ENCODE measurements around the gene ATG16L1.
"Not testable (repeated sequence)": the region's sequence is repeated elsewhere in the genome, so short reads cannot be mapped to it uniquely, and the experiment has no call there.

Gene ATG16L1

DNA sequence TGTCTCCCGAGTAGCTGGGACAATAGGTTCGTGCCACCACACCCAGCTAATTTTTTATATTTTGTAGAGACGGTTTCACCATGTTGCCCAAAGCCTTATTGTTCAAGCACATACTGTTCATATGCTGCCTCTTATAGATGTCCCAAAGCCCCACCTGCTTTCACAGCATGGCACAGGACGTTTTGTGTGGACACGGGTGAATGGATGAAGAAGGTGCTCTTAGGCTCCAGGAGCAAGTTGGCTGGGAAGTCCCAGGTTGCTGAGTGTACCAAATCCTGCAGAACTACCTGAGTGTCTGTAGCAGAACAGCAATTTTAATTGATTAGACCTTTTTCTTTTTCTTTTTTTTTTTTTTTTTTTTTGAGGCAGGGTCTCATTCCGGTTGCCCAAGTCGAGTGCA, 45.6 kb downstream of the ATG16L1 start:
- no peak for DNase-seq

DNA sequence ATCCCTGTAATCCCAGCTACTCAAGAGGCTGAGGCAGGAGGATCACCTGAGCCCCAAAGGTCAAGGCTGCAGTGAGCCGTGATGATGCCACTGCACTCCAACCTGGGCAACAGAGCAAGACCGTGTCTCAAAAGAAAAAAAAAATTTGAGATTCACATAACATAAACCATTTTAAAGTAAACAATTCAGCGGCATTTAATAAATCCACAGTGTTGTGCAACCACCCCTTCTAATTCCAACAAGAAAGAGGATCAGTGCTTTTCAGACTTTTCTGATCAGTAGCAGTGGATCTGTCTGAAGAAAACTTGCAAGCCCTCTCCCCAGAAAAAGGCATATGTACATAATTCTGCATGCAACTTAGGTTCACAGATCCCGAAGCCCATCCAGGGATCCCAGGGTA, 48.9 kb downstream of the ATG16L1 start:
- DNase-seq: no peak

DNA sequence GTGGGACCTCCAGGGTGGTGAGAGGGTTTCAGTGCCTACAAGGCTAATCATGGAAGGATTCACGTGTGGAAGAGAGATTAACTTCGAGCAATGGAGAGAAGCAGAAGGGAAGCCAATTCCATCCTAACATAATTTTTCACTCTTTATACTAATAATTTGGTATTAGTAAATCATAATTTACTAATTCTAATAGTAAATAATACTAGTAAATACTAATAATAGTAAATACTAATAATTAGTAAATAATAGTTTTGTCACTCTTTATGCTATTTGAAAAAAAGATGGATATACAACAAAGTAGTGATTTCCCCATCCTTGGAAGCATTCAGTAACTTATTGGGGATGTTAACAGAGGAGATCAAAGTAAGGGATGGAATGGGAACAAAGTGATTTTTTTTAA, 49.8 kb downstream of the ATG16L1 start:
- no peak for DNase-seq

DNA sequence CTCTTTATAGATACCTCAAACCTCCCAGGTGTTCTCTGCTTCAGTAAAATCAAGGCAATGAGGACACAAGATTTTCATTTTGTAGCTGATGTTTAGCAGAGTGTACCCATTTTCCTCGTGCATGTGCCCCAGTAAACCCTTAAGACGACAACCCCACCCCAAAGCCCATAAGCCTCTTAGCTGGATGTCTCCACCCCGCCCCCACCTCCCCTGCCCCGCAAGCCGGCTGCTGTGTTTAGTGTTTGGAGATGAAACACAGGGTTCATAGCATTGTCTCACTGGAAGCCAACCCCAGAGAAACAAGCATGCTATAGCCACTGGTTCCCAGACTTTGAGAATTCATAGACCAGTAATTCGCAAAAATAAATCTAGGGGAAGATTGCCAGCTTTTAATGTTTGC, 50.3 kb downstream of the ATG16L1 start:
- no peak for DNase-seq

DNA sequence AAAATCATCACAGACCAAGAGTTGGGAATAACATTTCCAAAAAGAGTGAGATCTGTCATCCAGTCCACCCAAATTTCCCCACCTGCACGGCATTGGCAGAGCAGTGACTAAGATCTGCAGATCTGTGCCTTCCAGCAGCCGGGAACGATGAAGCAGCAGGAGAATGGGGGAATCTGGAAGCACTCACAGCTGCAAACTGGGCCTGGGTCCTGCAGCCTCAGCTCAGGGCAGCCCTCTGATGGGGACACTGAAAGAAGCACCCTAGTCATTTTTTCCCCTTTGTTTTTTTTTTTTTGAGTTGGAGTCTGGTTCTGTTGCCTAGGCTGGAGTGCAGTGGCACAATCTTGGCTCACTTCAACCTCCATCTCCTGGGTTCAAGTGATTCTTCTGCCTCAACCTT, 51.8 kb downstream of the ATG16L1 start:
- DNase-seq: no peak

DNA sequence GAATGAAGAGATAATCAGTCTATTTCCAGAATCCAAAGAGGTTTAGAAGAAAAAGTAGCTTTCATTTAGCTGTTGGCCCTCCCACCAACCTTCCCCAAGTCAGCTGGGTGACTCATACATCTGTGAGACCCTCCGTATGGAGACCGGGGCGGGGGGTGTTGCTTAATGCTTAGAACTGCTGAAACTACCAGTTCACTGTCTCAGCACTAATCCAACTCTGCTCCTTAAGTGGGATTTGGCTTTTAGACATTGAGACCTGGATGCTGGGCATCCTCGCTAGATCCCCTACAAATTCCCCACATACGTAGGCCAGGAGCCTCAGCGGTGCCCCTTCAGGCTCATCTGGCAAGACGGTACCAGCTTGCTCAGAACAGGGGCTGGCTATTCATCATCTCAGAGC, 56.1 kb downstream of the ATG16L1 start, which contains the start of gene SAG:
SAG (plus strand) TSS at position 252 of the 400 bp plus-strand sequence. CDS start 1,374 bp downstream, outside the sequence.
- no peak for DNase-seq

DNA sequence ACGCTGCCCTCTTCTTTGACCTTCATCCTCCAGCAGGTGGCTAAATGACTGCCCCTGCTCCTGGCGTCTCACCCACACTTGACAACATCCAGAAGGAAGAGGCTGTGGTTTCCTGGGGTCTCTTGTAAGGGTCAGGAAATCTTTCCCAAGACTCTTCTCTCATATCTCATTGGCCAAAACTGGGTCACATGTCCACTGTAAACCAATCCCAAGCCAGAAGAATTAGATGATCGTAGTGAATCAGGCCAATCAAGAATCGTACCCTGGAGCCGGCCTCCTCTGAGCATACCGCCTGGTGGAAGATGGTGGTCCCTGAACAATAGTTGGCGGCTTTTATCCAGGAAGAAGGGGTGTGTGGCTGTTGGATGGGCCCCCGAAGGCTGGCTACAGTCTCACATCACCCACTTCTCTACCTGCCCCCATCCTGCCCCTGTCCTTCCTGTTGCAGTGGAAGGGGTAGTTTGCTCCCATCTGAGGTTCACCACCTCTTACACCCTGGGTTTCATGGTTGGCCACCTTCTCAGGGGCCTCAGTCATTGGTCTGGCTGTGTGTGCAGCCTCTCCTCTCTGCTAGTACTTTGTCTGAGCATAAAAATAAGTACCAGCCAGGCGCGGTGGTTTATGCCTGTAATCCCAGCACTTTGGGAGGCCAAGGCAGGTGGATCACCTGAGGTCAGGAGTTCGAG, 59.9 kb downstream of the ATG16L1 start:
- DNase-seq: no peak

DNA sequence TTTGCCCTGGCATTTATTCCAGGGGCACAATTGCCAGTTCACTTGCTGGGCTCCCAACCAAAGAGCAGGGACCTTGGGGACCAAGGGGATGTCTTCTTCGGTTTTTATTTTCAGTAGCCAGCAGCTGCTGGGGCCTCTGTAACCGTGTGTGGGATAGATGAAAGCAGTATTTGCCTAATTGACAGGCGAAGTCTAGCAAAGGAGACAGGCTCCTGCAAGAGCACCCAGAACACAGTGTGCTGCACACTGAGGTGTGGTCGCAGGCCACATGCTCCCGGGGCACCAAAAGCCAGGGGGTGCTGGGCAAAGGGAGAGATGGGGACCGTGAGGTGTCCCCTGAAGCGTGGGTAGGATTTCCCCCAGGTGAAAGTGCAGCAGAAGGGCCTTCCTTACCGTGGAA, 61.4 kb downstream of the ATG16L1 start:
- DNase-seq: no peak

DNA sequence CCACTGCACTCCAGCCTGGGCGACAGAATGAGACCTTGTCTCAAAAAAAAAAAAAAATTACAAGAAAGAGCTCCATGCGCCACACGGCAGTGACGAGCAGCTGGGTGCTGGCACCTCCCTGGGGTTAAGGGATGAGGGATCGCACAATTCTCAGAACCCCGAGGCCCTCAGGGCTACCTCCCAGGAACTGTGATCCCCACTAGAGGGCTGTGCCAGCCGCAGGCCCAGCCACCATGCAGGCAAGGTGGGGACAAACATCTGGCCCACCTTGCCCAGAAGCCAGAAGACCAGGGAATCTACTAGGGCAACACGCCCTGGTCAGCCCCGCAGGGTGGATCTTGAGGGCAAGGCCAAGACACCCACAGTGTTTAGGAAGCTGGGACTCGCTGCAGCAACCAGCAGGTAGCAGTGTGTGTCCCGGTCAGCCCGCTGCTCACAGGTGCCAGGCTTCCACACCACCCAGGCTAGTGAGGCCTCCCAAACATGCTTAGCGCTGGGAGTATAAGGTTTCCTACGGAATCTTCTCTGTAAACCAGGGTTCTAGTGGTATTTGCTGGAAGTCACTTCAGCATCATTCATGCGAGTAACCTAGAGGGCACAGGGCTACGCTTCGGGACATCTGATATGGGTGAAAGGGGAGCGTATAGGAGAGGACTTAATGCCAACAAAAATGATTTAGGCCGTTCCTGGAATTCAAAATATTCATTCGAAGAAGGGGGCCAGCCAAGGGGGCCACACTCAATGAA, 62.9 kb downstream of the ATG16L1 start:
- no peak for DNase-seq

DNA sequence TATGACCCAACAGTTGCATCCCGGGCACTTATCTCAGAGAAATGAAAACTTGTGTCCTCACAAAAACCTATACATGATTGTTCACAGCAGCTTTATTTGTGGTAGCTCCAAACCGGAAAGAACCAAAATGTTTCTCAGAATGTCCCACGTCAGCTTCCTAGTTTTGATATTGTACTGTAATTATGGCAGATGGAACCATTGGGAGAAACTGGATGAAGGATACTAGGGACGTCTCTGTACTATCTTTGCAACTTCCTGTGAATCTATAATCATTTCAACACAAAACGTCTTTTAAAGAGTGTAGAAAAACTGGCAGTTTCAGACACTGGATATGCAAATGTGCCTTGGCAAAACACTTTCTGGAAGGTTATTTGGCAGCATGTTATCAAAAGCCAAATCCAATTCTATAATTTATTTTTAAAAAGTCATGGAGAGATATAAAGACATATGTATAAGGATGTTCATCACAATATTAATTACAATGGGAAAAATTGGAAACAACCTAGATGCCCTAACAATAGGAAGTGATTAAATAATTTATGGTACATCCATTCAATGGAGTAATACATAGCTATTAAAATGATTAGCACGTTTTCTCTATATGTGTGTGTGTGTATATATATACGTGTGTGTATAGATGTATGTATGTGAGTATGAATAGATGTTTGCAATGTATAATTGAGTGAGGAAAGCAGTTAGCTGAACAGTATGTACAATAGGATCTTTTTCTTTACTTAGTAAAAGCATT, 65.9 kb downstream of the ATG16L1 start:
- DNase-seq: no peak

DNA sequence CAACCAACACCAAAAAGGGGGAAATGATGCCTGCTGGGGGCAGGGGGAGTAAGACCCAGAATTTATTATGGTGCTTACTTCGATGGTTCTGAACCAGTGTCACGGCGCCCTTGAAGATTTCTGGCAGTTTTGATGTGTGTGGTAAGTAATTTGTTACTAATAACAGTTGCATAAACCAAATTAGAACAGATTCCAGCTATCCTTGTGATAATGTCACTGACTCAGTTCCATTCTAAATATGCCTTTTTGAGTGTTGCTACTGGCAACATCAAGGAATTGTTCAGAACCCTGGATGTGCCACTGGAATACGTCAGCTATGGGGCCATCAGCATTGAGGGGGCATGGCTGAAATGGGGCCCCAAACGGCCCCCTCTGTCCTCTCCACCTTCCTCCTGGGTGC, 67.8 kb downstream of the ATG16L1 start:
- no peak for DNase-seq

DNA sequence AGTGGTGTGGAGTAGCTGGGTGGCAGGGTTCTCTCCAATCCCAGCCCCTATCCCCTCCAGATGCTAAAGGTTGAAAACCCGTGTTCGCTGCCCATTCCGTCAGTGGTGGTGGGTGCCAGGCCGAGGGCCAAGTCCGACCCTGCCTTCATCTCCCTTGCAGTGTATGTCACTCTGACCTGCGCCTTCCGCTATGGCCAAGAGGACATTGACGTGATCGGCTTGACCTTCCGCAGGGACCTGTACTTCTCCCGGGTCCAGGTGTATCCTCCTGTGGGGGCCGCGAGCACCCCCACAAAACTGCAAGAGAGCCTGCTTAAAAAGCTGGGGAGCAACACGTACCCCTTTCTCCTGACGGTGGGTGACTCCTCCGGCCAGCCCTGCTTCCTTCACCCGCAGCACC, 69.0 kb downstream of the ATG16L1 start:
- no peak for DNase-seq

DNA sequence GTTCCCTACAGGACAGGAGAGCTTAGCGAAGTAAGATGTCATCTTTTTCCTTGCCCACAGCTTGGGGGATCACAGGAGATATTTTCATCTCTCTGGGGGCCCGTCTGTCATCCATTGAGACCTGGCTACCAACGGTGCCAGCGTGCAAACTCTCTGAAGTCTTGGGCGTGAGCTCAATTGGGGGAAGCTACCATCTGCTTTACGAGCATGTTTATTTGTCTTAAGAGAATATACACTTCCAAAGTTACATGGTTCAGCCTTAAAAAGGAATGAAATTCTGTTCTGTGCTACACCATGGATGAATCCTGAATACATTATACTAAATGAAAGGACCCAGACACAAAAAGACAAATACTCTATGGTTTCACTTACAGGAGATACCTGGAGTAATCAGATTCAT, 69.7 kb downstream of the ATG16L1 start:
- DNase-seq: no peak

DNA sequence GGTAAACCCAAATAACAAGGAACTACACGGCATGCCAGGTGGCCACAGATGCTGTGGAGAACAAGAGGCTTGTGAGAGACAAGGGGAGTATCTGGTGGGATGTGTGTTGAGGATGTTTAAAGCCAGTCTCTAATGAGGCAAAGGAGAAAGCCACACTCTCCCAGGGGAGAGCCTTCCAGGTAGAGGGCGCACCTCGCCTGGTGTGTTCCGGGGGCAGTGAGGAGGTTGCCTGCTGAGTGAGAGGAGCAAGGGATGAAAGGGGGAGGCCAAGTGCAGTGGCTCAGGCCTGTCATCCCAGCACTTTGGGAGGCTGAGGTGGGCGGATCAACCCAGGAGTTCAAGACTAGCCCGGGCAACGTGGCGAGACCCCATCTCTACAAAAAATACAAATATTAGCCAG, 72.4 kb downstream of the ATG16L1 start:
- no peak for DNase-seq

DNA sequence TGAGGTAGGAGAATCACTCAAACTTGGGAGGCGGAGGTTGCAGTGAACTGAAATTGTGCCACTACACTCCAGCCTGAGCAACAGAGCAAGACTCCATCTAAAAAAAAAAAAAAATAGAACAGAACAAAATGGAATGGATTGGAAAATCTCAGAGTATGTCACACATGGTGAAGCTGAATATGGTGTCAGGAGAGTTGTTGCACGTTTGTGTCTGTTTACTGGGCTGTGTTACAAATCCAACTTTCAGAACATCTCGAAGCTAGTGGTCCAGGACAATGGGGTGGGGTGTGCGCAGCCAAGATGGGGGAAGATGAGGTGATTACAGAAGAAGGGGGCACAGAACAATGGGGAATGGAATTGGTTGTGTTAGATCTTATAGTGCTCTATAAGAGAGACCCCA, 73.8 kb downstream of the ATG16L1 start:
- no peak for DNase-seq

DNA sequence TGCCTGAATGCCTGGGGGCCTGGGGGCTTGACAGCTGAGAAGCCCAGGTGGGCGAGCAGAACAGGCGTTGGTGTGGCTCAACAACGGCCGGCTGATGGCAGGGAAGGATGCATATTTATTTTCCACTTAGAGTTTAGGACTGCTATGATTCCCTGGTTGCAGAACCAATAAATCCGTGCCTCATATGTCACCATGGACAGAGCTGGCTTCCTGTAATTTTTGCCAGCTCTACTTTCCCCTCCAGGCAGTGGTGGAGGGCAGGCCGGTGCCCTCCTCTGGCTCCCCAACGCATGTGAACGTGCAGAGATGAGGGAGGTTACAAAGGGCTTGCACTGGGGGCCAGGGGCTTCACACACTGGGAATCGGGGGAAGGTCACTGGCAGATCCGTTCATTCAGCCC, 74.3 kb downstream of the ATG16L1 start:
- no peak for DNase-seq

DNA sequence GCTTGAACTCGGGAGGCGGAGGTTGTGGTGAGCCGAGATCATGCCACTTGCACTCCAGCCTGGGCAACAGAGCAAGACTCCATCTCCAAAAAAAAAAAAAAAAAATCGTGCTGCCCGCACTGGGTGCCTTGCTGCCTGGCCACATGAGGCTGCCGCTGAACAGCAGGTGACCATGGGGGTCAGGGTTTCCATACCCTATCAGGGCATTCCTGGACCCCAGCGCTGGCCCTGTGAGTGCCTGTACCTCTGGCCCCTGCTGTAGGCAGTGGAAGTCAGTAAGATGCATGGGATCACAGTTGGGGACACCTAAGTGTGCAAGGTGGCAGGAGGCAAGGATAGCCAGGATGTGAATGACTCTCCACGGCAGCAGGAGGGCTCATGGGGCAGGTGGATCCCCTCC, 75.0 kb downstream of the ATG16L1 start:
- DNase-seq: no peak

DNA sequence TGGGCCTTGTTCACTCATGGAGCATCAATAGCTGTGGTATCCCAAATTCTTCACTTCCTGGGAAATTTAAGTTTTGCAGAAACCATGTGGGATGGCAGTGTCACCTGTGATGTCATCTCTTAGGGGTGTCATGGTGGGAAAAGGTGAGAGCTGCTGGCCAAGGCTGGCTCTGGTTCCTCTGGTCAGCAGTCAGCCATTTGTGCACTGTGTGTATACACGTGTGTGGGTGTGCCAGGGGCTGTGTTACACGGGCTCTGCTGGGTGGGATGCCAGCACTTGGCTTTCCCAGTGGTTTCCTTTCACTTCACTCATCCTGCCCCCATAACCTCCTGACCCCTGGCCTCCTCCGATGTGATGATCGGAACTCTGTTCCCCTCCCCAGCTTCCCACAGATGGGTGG, 77.4 kb downstream of the ATG16L1 start:
- no peak for DNase-seq

DNA sequence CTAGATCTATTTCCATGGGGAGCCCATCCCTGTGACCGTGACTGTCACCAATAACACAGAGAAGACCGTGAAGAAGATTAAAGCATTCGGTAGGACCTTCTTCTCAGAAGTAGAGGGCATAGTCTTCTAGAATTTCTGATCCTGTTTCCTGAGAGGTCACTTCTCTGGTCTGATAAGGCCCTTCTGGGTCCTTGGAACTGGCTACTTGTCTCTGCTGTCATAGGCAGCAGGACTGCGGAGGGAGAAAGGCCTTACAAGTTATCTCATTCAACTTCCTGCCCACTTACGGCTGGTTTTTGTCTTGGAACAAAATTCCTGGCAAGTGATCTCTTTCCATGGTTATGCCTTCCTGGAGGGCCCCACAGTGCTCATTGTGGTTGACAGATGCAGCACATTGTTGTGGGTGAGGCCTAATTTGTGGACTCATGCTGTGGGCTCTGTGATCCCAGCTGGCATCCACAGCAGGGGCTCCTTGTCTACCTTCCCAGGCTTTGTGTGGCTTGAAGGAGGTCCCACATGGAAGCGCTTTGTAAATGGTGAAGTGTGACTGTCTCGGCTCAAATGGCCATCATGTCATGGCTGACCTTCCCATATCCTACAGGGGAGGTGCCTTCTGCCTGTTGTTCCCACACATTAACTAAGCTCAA, 78.1 kb downstream of the ATG16L1 start:
- DNase-seq: peak; percentile 48

DNA sequence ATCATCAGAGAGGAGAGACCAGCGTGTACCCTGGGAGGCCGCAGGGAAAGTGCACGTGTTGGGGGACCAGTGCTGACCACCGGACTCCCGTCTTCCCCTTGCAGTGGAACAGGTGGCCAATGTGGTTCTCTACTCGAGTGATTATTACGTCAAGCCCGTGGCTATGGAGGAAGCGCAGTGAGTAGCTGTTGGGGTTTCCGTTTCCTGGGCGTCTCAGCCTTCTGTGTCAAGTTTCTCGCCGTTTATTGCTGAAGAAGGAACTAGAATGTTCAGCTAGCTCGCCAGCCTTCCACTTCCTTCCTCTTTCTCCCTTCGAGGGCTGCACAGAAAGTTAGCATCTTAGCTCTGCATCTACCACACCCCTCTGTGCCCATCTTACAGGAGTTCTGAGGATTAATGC, 80.1 kb downstream of the ATG16L1 start:
- no peak for DNase-seq

DNA sequence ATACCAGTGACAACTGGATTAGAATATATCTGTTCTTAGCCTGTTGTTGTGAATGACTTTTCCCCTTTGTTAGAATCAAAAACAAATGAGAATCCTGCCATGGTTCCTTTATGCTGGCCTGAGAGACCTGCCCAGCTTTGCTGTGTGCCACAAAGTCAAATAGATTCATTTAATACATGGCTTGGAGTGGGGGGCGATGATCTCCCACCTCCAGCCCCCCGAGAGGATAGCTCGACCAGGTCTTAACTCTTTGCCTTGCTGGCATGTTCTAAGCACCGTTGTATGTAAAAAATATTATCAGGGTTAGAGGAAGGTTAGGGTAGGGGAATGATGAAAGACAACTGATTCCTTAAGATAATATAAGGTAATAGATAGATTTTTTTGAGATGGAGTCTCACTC, 80.7 kb downstream of the ATG16L1 start:
- DNase-seq: no peak

DNA sequence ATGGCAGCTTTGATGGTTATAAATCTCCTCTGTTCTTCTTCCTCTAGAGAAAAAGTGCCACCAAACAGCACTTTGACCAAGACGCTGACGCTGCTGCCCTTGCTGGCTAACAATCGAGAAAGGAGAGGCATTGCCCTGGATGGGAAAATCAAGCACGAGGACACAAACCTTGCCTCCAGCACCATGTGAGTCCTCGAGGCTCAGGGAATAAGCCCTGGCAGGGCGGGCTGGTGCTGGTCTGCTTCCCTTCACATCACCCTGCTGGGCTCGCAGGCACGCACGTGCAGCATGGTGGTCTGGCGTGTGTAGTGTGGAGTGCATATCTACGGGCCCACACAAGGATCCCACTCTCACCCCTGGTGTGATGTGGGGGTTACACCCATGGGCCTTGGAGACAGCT, 83.4 kb downstream of the ATG16L1 start:
- DNase-seq: no peak

DNA sequence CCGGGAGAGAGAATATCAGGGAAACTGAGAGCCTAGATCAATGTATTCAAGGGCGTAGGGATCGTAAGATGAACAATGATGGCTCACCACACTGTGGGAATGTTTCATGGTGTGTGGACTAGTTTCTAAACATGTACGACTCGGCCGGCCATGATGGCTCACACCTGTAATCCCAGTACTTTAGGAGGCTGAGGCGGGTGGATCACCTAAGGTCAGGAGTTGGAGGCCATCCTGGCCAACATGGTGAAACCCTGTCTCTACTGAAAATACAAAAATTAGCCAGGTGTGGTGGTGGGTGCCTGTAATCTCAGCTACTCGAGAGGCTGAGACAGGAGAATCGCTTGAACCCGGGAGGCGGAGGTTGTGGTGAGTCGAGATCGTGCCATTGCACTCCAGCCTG, 84.6 kb downstream of the ATG16L1 start:
- DNase-seq: not testable (repeated sequence)

DNA sequence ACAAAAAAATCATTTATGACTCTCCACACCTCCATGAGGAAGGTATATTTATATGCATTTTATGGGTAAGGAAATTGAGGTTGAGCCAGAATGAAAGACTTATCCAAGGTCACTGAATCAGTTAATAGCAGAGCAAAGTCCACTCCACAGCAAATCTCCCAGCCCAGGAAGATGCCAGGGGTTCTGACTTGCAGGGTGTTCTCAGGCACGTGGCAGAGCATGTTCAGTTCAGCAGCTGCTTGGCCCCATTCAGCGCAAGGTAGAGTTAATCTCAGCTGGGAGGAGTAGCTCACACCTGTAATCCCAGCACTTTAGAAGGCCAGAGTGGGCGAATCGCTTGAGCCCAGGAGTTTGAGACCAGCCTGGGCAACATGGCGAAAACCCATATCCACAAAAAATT, 85.1 kb downstream of the ATG16L1 start:
- no peak for DNase-seq
